GM21737 (cell line): ENCODE measurements around the gene FOXF2.

Experiments
- ATAC-seq: cut with Tn5 transposase; IDR thresholded peaks from one replicate; pipeline ENCODE4 v1.9.1; 2021; ENCODE audit warnings: mild to moderate bottlenecking, moderate library complexity; ENCODE audit not compliant: unreplicated experiment

Gene FOXF2

GRCh38 chr6:1438471-1438881 is 49.1 kb downstream of the FOXF2 start:
- ATAC-seq = no peak

- ATAC-seq = no peak
Observed at GRCh38 chr6:1439349-1439748, 50.0 kb downstream of the FOXF2 start.

- ATAC-seq = no peak
Observed at GRCh38 chr6:1442929-1443328, 53.6 kb downstream of the FOXF2 start.
